ENCODE results near the gene FAM83F.

GRCh38 chr22:40070701-40071100 is 75.9 kb downstream of the FAM83F start:
- TF ChIP-seq SMC3 (IDR thresholded peaks at IDR 0.05), result no peak
- no peak for TF ChIP-seq CTCF (IDR thresholded peaks at IDR 0.05)
- no peak for TF ChIP-seq REST (IDR thresholded peaks at IDR 0.05)
